ENCODE data around the gene NAPSA. TPM values are rescaled to one million over a fixed set of nuclear protein-coding genes. Genes with fewer than 3 reads are reported as not detected.

The NAPSA gene
- polyA plus RNA-seq, 1 of the 3 experiments (the other 2 are of a cell fraction) = 0.43 TPM

GRCh38 chr19:50362656-50363424, 2.6 kb downstream of the NAPSA start:
- Histone ChIP-seq H3K4me2 (no peak overlapping the region), H3K27me3 (ENCODE audit: insufficient read depth) (no peaks in the 10 kb centered on the region), H4K20me1 (ENCODE audit: insufficient read depth) (no peaks in the 10 kb centered on the region), H3K4me1 (ENCODE audit: control insufficient read depth in 1 of 2, insufficient read depth in 2 of 2, low read depth in 1 of 2, low read length in 1 of 2) (peaks cover 0 to 4% of the 10 kb centered on the region in 2 experiments; a peak in 1 of 4 replicates), H3K4me3 (ENCODE audit: low read depth in 2 of 2, low read length in 1 of 2) (no peak overlapping the region), H3K36me3 (replicated peaks in 1 of 2; ENCODE audit: control insufficient read depth in 1 of 2, insufficient read depth in 2 of 2, low read length in 1 of 2) (no peaks in the 10 kb centered on the region), H3K27ac (ENCODE audit: low read depth in 2 of 2, low read length in 1 of 2) (no peak overlapping the region), H3K79me2 (ENCODE audit: insufficient read depth) (no peaks in the 10 kb centered on the region), H2AFZ (ENCODE audit: low read depth) (no peak overlapping the region), H3F3A (replicated peaks; ENCODE audit: insufficient read depth) (no peaks in the 10 kb centered on the region), H3K9me2 (no peaks in the 10 kb centered on the region), H3K9me3 (no peaks in the 10 kb centered on the region), H3K9ac (no peak overlapping the region)
- DNase-seq = no peak
- ChIA-PET CTCF (interaction anchor here (1.9 to 2.4 kb wide), 2 partner anchors 98 kb away, joined by 5 to 8 read pairs; no protein-coding TSS in a partner anchor), POLR2A (no interaction called here)
- 50% methylated on average over 11 of the region's 11 CpGs for WGBS (ENCODE audit: low lambda C conversion rate)
- no peak for TF ChIP-seq SMC3 (IDR thresholded peaks at IDR 0.05; ENCODE audit: low read depth, low read length)
- no peak for TF ChIP-seq YY1 (IDR thresholded peaks at IDR 0.05; ENCODE audit: low read depth)
- TF ChIP-seq JUND (IDR thresholded peaks at IDR 0.05) = no peak
- no peak for TF ChIP-seq REST (IDR thresholded peaks at IDR 0.05; ENCODE audit: low read depth, low read length)
- TF ChIP-seq FOXM1 (IDR thresholded peaks at IDR 0.05; ENCODE audit: low read depth) = no peak
- no peak for TF ChIP-seq RFX5 (IDR thresholded peaks at IDR 0.05; ENCODE audit: low read length)
- TF ChIP-seq ELF1 (IDR thresholded peaks at IDR 0.05) = no peak
- no peak for TF ChIP-seq NRF1 (IDR thresholded peaks at IDR 0.05; ENCODE audit: low read depth, low read length)
- TF ChIP-seq IRF3 (IDR thresholded peaks at IDR 0.05; ENCODE audit: low read depth, low read length) = no peak
- no peak for TF ChIP-seq FOXJ3 (CRISPR knock-in tag; IDR thresholded peaks at IDR 0.05)
- TF ChIP-seq CTCF (IDR thresholded peaks at IDR 0.05) = no peak
- no peak for TF ChIP-seq MXI1 (IDR thresholded peaks at IDR 0.05; ENCODE audit: low read depth, low read length)
- TF ChIP-seq RAD21 (IDR thresholded peaks at IDR 0.05; ENCODE audit: low read length) = no peak
- TF ChIP-seq RCOR1 (IDR thresholded peaks at IDR 0.05; ENCODE audit: low read length) = no peak
- TF ChIP-seq RXRA (IDR thresholded peaks at IDR 0.05; ENCODE audit: borderline replicate concordance, low read depth) = no peak
- TF ChIP-seq MAX (IDR thresholded peaks at IDR 0.05; ENCODE audit: low read depth) = no peak
- no peak for TF ChIP-seq ZBTB33 (IDR thresholded peaks at IDR 0.05; ENCODE audit: borderline replicate concordance, low read depth)
- TF ChIP-seq USF1 (IDR thresholded peaks at IDR 0.05; ENCODE audit: borderline replicate concordance, low read depth) = no peak
